PFSK-1 (cell line): ENCODE measurements around the gene METTL8.

Experiments used
- POLR2AphosphoS5 ChIP-seq: IDR thresholded peaks from 2 replicates; pipeline ENCODE4 v1.6.1; 2012; ENCODE audit warnings: low read depth, mild to moderate bottlenecking, control low read depth, low read length, moderate library complexity
- TAF1 ChIP-seq: IDR thresholded peaks from 2 replicates; pipeline ENCODE4 v1.6.1; 2012; ENCODE audit warnings: low read length, control low read depth, borderline replicate concordance; ENCODE audit not compliant: insufficient read depth

DNA sequence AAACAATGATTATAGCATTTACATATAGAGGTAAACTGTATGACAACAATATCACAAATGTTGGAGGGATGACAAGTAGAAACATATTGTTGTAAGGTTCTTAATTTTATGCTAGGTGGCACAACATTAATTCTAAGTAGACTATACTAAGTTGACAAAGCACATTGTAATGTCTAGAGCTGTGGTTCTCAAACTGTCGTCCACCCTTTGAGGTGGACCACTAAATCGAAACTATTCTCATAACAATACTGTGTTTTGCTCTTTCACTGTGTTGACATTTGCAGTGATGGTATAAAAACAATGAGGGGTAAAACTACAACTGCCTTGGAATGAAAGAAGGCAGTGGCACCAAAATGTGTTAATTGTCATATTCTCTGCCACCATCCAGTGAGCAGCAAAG lies 66.1 kb downstream of the METTL8 start:
- TF ChIP-seq POLR2AphosphoS5 (no peak), TAF1 (no peak)
